ENCODE results near the gene NTRK1. TPM values are rescaled to one million over a fixed set of nuclear protein-coding genes. Genes with fewer than 3 reads are reported as not detected.
A peak's percentile ranks its signal among the peaks of the same experiment; 100 is the strongest.

NTRK1 gene
- total RNA-seq, result 1.9 TPM
- long read RNA-seq, partial matches to known transcripts, result 1 of 5 reads
- long read RNA-seq, other reads (novel, unspliced or antisense), result 2 of 5 reads

DNA sequence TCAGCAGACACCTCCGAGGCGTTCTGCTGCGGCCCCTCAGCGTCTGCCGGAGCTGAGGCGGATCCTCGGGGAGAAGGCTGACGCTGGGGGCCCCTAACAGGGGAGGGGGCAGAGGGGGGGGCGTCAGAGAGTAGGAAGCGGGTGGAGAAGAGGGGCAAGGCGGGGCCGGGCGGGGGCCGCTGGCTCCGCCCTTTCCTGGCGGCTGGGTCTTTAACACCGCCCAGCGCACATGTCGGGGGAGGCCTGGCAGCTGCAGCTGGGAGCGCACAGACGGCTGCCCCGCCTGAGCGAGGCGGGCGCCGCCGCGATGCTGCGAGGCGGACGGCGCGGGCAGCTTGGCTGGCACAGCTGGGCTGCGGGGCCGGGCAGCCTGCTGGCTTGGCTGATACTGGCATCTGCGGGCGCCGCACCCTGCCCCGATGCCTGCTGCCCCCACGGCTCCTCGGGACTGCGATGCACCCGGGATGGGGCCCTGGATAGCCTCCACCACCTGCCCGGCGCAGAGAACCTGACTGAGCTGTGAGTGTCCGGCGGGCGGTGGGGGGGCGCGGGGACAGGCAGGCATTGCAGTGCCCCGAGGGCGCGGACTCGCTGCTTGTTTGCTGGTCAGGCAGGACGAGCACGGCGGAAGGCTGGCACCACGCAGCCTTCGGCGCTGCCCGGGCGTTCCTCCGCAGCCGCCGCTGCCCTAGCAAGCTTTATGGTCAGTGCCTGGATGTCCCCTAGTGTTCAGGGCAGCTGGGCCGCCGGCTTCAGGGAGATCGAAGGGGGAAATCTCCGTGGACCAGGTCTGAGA is at the start of gene NTRK1:
NTRK1 (plus strand) TSS at position 238 of the 796 bp plus-strand sequence; CDS start at position 308, 70 bp downstream.
- ATAC-seq (peak; percentile 46 to 70), DNase-seq (no peak)
- peak within 1 kb of the TSS; percentile 39 for H3K4me3 ChIP-seq
- intact Hi-C loops (cut with DNase I), result no loop called here
- no peak for TF ChIP-seq CTCF (IDR thresholded peaks at IDR 0.05)
- H3K4me1 ChIP-seq, result peaks cover 29% of the 10 kb centered on the region
- H3K27ac ChIP-seq, result no peak within 1 kb of the TSS
- H3K36me3 ChIP-seq, result no peaks in the 10 kb centered on the region
- H3K9me3 ChIP-seq, result no peaks in the 10 kb centered on the region
- peaks cover 84% of the 10 kb centered on the region for H3K27me3 ChIP-seq (ENCODE audit: low read depth)

- H3K4me1 ChIP-seq, result peaks cover 33% of the 10 kb centered on the region
- no peak overlapping the region for H3K4me3 ChIP-seq
- DNase-seq, result no peak
- H3K9me3 ChIP-seq, result no peaks in the 10 kb centered on the region
- intact Hi-C loops (cut with DNase I), result no loop called here
- no peaks in the 10 kb centered on the region for H3K27me3 ChIP-seq (ENCODE audit: low read depth)
- no peak for TF ChIP-seq CTCF (IDR thresholded peaks at IDR 0.05)
- ATAC-seq, result no peak
- H3K36me3 ChIP-seq, result no peaks in the 10 kb centered on the region
- no peak overlapping the region for H3K27ac ChIP-seq
These were observed 49.5 kb upstream of the NTRK1 start for GRCh38 chr1:156811168-156811567.

- no peaks in the 10 kb centered on the region for H3K9me3 ChIP-seq
- ATAC-seq (no peak), DNase-seq (no peak)
- no peak overlapping the region for H3K27ac ChIP-seq
- no peak for TF ChIP-seq CTCF (IDR thresholded peaks at IDR 0.05)
- H3K4me1 ChIP-seq, result peaks cover 28% of the 10 kb centered on the region
- no peaks in the 10 kb centered on the region for H3K36me3 ChIP-seq
- intact Hi-C loops (cut with DNase I), result no loop called here
- H3K27me3 ChIP-seq (ENCODE audit: low read depth), result no peaks in the 10 kb centered on the region
- H3K4me3 ChIP-seq, result no peak overlapping the region
These were observed 48.2 kb upstream of the NTRK1 start for GRCh38 chr1:156812293-156812990.

- Histone ChIP-seq H3K4me1 (peaks cover 28% of the 10 kb centered on the region), H3K27ac (no peak overlapping the region), H3K4me3 (peak overlapping the region; percentile 56), H3K9me3 (no peaks in the 10 kb centered on the region), H3K27me3 (ENCODE audit: low read depth) (no peaks in the 10 kb centered on the region), H3K36me3 (no peaks in the 10 kb centered on the region)
- no peak for ATAC-seq
- intact Hi-C loops (cut with DNase I), result no loop called here
- no peak for DNase-seq
- no peak for TF ChIP-seq CTCF (IDR thresholded peaks at IDR 0.05)
These were observed 47.4 kb upstream of the NTRK1 start for GRCh38 chr1:156813298-156813697.

DNA sequence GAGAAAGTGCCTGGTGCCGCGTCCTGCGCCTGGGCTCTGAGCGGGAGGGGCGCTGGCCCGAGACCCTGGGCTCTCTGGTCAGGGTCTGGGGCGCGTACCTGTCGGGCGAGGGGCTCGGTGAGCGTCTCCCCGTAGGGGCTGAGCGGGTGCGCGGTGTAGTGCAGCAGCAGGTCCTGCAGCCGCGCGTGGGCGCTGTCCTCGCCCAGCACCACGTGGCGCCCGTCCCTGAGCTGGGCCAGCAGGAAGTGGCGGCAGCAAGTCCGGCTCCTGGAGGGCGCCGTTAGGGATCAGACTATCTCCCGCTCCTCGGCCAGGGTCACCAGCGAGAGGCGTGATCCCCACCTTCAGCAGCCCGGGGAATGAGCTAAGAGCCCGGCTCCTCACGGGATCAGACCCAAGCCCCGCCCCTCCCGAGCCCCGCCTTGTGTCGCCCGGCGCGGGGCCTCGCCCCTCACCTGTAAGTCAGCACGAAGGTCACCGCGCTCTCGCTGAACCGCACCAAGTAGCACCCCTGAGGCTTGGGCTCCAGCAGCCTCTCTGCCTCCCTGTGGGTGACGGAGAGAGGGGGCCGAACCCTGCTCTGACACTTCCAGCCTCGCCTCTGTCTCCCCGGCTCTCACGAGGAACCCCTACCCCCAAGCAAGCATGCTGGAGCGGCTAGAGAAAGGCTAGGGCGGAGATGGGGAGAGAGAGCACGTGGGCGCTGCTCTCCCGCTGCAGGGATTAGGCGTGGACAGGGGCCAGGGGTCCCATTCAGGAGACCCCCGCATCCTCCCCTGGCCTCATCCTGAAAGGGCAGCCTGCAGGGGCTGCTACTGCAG is 46.7 kb upstream of the NTRK1 start:
- Histone ChIP-seq H3K4me1 (peaks cover 28% of the 10 kb centered on the region), H3K27me3 (ENCODE audit: low read depth) (no peaks in the 10 kb centered on the region), H3K4me3 (peak overlapping the region; percentile 56), H3K9me3 (no peaks in the 10 kb centered on the region), H3K36me3 (no peaks in the 10 kb centered on the region), H3K27ac (peak overlapping the region; percentile 41)
- peak; percentile 65 for TF ChIP-seq CTCF (IDR thresholded peaks at IDR 0.05)
- intact Hi-C loops (cut with DNase I), result no loop called here
- peak; percentile 84 to 86 for ATAC-seq
- DNase-seq, result peak; percentile 81

All from lower lobe of right lung (tissue), 2 donors.